Measurements from ENCODE around the gene CLEC11A.
A peak's percentile ranks its signal among the peaks of the same experiment; 100 is the strongest.
"Not testable (repeated sequence)": the region's sequence is repeated elsewhere in the genome, so short reads cannot be mapped to it uniquely, and the experiment has no call there.

CLEC11A gene

DNA sequence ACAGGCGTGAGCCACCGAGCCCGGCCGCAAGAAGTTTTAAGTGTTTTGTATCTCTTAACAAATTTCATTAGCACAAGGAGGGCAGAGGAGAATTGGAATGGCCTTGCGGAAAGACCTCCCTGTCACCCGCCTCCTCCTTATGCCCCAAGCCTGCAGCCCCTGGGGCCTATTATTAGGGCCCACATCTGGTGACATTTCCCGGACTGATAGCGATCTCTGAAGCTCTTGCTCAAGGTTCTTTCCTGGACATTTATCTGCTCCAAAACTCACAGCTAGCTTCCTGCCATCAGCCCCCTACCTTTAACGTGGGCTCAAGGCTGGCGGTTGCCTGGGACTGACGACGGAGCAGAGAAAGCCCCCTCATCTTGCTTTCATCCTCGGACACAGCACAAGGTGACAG is 40.4 kb downstream of the CLEC11A start:
- DNase-seq = not testable (repeated sequence)

GRCh38 chr19:50764409-50764808 is 41.2 kb downstream of the CLEC11A start:
- DNase-seq = no peak

GRCh38 chr19:50766746-50767145 is 43.6 kb downstream of the CLEC11A start:
- DNase-seq = not testable (repeated sequence)

DNA sequence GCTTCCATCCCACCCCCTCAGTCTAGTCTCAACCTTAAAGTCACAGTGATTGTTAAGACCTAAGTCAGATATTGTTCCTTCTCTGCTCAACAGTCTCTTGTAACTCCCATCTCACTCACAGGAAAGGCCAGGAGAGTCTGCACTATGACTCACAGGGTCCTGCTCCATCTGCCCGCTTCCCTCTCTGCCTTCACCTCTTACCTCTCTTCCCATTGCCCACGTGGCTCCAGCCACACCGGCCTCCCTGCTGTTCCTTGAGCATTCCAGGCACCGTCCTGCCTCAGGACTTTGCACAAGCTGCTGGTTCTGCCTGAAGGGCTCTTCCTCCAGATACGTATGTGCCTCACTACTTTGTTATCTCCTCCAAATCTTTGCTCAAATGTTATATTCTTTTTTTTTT is 44.1 kb downstream of the CLEC11A start:
- not testable (repeated sequence) for DNase-seq

DNA sequence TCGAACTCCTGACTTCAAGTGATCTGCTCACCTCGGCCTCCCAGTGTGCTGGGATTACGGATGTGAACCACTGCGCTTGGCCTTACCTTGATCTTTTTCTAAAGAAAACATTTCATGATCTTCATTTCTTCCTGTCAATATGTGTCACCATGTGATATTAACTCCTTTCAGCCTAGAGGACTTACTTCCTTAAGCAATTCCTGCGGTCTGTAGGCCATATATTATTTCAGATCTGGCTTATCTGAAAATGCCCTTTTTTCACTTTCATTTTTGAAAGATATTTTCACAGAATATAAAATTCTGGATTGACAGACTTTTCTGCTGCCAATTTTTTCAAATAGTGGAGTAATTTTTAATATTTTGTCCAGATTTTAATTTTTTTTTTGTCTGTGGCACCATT is 45.1 kb downstream of the CLEC11A start:
- peak; percentile 32 for DNase-seq

GRCh38 chr19:50770164-50770563 is 47.0 kb downstream of the CLEC11A start, which contains the start of gene GPR32:
Gene GPR32 (plus strand): TSS chr19:50770464. CDS start chr19:50770601, 137 bp downstream.
- not testable (repeated sequence) for DNase-seq

DNA sequence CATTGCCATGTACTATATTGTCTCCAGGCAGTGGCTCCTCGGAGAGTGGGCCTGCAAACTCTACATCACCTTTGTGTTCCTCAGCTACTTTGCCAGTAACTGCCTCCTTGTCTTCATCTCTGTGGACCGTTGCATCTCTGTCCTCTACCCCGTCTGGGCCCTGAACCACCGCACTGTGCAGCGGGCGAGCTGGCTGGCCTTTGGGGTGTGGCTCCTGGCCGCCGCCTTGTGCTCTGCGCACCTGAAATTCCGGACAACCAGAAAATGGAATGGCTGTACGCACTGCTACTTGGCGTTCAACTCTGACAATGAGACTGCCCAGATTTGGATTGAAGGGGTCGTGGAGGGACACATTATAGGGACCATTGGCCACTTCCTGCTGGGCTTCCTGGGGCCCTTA is 47.7 kb downstream of the CLEC11A start:
- no peak for DNase-seq

DNA sequence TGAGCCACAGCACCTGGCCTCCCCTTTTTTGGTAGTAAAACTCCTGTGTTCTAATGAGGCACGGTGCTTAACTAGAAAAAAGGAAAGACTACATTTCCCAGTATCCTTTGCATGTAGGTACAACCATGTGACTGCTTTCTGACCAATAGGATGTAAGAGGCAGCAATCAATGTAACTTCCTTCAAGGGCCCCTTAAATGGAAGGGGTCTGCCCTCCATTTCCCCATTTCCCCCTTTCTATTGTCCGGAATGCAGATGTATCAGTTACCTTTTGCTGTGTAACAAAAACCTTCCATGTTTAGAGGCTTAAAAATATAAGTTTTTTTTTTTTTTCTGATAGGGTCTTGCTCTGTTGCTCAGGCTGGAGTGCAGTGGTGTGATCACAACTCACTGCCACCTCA is 49.3 kb downstream of the CLEC11A start:
- DNase-seq = peak; percentile 58

- not testable (repeated sequence) for DNase-seq
Observed at GRCh38 chr19:50772912-50773311, 49.7 kb downstream of the CLEC11A start.

- DNase-seq = not testable (repeated sequence)
Observed at GRCh38 chr19:50773454-50773853, 50.3 kb downstream of the CLEC11A start.
